CD4-positive, alpha-beta T cell (primary cell): Measurements from ENCODE around the gene PHOSPHO1. TPM values are rescaled to one million over a fixed set of nuclear protein-coding genes. Genes with fewer than 3 reads are reported as not detected.

Source experiments
- ATAC-seq: fragments of 200-7000 bp; cut with Tn5 transposase; one replicate; pipeline ENCODE4 v1.10.0; 2022; ENCODE audit warnings: mild to moderate bottlenecking; ENCODE audit not compliant: poor library complexity
- CTCF ChIA-PET: fragments of 350-600 bp; sonication (Branson Sonifier 250); formaldehyde crosslinking; loops from one replicate; lab custom pipeline; 2021; ENCODE audit warnings: antibody characterized with exemption, inconsistent platforms; lab: Charles Lee
- POLR2A ChIA-PET: fragments of 350-600 bp; sonication (Branson Sonifier 250); formaldehyde crosslinking; loops from one replicate; lab custom pipeline; 2021; ENCODE audit warnings: antibody characterized with exemption, inconsistent platforms; lab: Charles Lee
- DNase-seq, 14 experiments: peaks; one replicate each; pipeline ENCODE4 v3.0.0-alpha.2; 2013 to 2020; ENCODE audit warnings: mixed read lengths in 2 of 14
- H3K27ac ChIP-seq, 2 donors: one replicate each; pipeline versions ENCODE4 v1.5.1 to v1.7.0; 2013; ENCODE audit warnings: low read length in 2 of 2, low read depth in 1 of 2, mild to moderate bottlenecking in 1 of 2
- H3K27me3 ChIP-seq, 2 experiments: 1 replicate in 1 of 2; 2 replicates in 1 of 2; pipeline versions ENCODE4 v1.6.1 to v1.7.0; 2013; ENCODE audit warnings: low read length in 2 of 2, control low read depth in 1 of 2, mild to moderate bottlenecking in 1 of 2, moderate library complexity in 1 of 2; ENCODE audit not compliant: insufficient read depth in 2 of 2, control insufficient read depth in 1 of 2
- H3K36me3 ChIP-seq: one replicate; pipeline ENCODE4 v1.6.1; 2013; ENCODE audit warnings: low read length, control low read depth; ENCODE audit not compliant: insufficient read depth
- H3K4me1 ChIP-seq: one replicate; pipeline ENCODE4 v1.6.1; 2013; ENCODE audit warnings: low read length, control low read depth; ENCODE audit not compliant: insufficient read depth
- H3K4me3 ChIP-seq: one replicate; pipeline ENCODE4 v1.5.1; 2013; ENCODE audit warnings: mild to moderate bottlenecking, low read length, moderate library complexity
- H3K9me3 ChIP-seq, 2 experiments: 1 replicate in 1 of 2; 2 replicates in 1 of 2; pipeline versions ENCODE4 v1.6.1 to v1.7.0; 2013; ENCODE audit warnings: low read length in 2 of 2, mild to moderate bottlenecking in 2 of 2, control low read depth in 1 of 2, moderate library complexity in 1 of 2; ENCODE audit not compliant: control insufficient read depth in 1 of 2, insufficient read depth in 1 of 2
- H3K27ac Mint-ChIP-seq: one replicate; pipeline ENCODE4 v1.8.0; 2020; ENCODE audit warnings: mixed read lengths
- H3K27me3 Mint-ChIP-seq: one replicate; pipeline ENCODE4 v1.8.0; 2021; ENCODE audit warnings: mixed read lengths
- H3K36me3 Mint-ChIP-seq: one replicate; pipeline ENCODE4 v1.8.0; 2021; ENCODE audit warnings: low read depth, mixed read lengths
- H3K4me1 Mint-ChIP-seq: one replicate; pipeline ENCODE4 v1.8.0; 2021; ENCODE audit warnings: low read depth, mixed read lengths
- H3K4me3 Mint-ChIP-seq: one replicate; pipeline ENCODE4 v1.8.0; 2020; ENCODE audit warnings: mild to moderate bottlenecking, mixed read lengths
- H3K9me3 Mint-ChIP-seq: one replicate; pipeline ENCODE4 v1.8.0; 2020; ENCODE audit warnings: mixed read lengths
- intact Hi-C, 2 experiments: fragments of 100-400 bp; cut with DNase I in 1 of 2; cut with micrococcal nuclease in 1 of 2; formaldehyde crosslinking; loops; one replicate each; pipeline versions ENCODE4 v1.15.1 to v1.9.0; 2023 to 2025; cut with DNase I, micrococcal nuclease
- total RNA-seq, 174 experiments: library from RNA in 2 of 174; stranded (reverse) in 2 of 174; gene quantifications; one replicate each; pipeline ENCODE4 v1.2.3 and lab custom pipeline; 2021 to 2026
- TF ChIP-seq, protein P1 (sequence below): fragments of 200-600 bp; IDR thresholded peaks from one replicate; pipeline ENCODE4 v1.8.0; 2022; ENCODE audit warnings: antibody characterized with exemption, mild to moderate bottlenecking

Gene PHOSPHO1
- total RNA-seq, 2 experiments from 2014 or later = not detected

GRCh38 chr17:49255125-49255524 lies 24.5 kb upstream of the PHOSPHO1 start:
- H3K4me1 Mint-ChIP-seq = peaks cover 4% of the 10 kb centered on the region
- peaks cover 7% of the 10 kb centered on the region for H3K4me1 ChIP-seq
- ChIA-PET CTCF (no interaction called here), POLR2A (no interaction called here)
- ATAC-seq = no peak
- no peaks in the 10 kb centered on the region for H3K36me3 Mint-ChIP-seq
- no peak overlapping the region for H3K4me3 Mint-ChIP-seq
- H3K27me3 ChIP-seq = no peaks in the 10 kb centered on the region
- no peaks in the 10 kb centered on the region for H3K9me3 Mint-ChIP-seq
- no peak overlapping the region for H3K4me3 ChIP-seq
- intact Hi-C loops = no loop called here
- TF ChIP-seq, protein P1, sequence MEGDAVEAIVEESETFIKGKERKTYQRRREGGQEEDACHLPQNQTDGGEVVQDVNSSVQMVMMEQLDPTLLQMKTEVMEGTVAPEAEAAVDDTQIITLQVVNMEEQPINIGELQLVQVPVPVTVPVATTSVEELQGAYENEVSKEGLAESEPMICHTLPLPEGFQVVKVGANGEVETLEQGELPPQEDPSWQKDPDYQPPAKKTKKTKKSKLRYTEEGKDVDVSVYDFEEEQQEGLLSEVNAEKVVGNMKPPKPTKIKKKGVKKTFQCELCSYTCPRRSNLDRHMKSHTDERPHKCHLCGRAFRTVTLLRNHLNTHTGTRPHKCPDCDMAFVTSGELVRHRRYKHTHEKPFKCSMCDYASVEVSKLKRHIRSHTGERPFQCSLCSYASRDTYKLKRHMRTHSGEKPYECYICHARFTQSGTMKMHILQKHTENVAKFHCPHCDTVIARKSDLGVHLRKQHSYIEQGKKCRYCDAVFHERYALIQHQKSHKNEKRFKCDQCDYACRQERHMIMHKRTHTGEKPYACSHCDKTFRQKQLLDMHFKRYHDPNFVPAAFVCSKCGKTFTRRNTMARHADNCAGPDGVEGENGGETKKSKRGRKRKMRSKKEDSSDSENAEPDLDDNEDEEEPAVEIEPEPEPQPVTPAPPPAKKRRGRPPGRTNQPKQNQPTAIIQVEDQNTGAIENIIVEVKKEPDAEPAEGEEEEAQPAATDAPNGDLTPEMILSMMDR = no peak
- no peaks in the 10 kb centered on the region for H3K9me3 ChIP-seq
- H3K27ac Mint-ChIP-seq = no peak overlapping the region
- no peaks in the 10 kb centered on the region for H3K36me3 ChIP-seq
- no peak for DNase-seq
- H3K27ac ChIP-seq = no peak overlapping the region
- peaks cover 2% of the 10 kb centered on the region for H3K27me3 Mint-ChIP-seq

GRCh38 chr17:49254066-49254465 lies 23.5 kb upstream of the PHOSPHO1 start:
- TF ChIP-seq, protein P1 = no peak
- ATAC-seq (no peak), DNase-seq (no peak)
- H3K4me3 ChIP-seq = no peak overlapping the region
- H3K4me1 ChIP-seq = no peaks in the 10 kb centered on the region
- H3K27me3 ChIP-seq = peaks cover 0 to 3% of the 10 kb centered on the region in 2 experiments
- no peaks in the 10 kb centered on the region for H3K36me3 ChIP-seq
- no peaks in the 10 kb centered on the region for H3K4me1 Mint-ChIP-seq
- H3K36me3 Mint-ChIP-seq = no peaks in the 10 kb centered on the region
- H3K27ac Mint-ChIP-seq = no peak overlapping the region
- H3K9me3 Mint-ChIP-seq = no peaks in the 10 kb centered on the region
- peaks cover 7% of the 10 kb centered on the region for H3K27me3 Mint-ChIP-seq
- no peaks in the 10 kb centered on the region for H3K9me3 ChIP-seq
- no peak overlapping the region for H3K4me3 Mint-ChIP-seq
- H3K27ac ChIP-seq = no peak overlapping the region
- intact Hi-C loops = no loop called here
- POLR2A ChIA-PET = no interaction called here
- CTCF ChIA-PET = no interaction called here

- Histone ChIP-seq H3K4me3 (no peak overlapping the region), H3K27me3 (peaks cover 0 to 3% of the 10 kb centered on the region in 2 experiments), H3K9me3 (no peaks in the 10 kb centered on the region), H3K27ac (no peak overlapping the region), H3K36me3 (no peaks in the 10 kb centered on the region), H3K4me1 (no peaks in the 10 kb centered on the region)
- Mint-ChIP-seq H3K9me3 (no peaks in the 10 kb centered on the region), H3K4me3 (no peak overlapping the region), H3K4me1 (no peaks in the 10 kb centered on the region), H3K36me3 (no peaks in the 10 kb centered on the region), H3K27ac (no peak overlapping the region), H3K27me3 (peaks cover 8% of the 10 kb centered on the region)
- CTCF ChIA-PET = no interaction called here
- intact Hi-C loops = no loop called here
- POLR2A ChIA-PET = no interaction called here
- TF ChIP-seq, protein P1 = no peak
- DNase-seq = peak in 2 of 14 experiments; percentile 46 to 58
- ATAC-seq = no peak
Measured at GRCh38 chr17:49252148-49252695, 21.6 kb upstream of the PHOSPHO1 start.
